K562 (cell line): Measurements from ENCODE around the gene PTPN1. TPM values are rescaled to one million over a fixed set of nuclear protein-coding genes. Genes with fewer than 3 reads are reported as not detected.
A peak's percentile ranks its signal among the peaks of the same experiment; 100 is the strongest.

Source experiments
- BRF2 ChIP-seq: IDR thresholded peaks from 3 replicates; pipeline ENCODE4 v1.6.1; 2011; ENCODE audit warnings: borderline replicate concordance, mild to moderate bottlenecking; ENCODE audit not compliant: insufficient read length, insufficient read depth
- CREB1 ChIP-seq, 2 experiments: sonication (generic) in 1 of 2; formaldehyde crosslinking in 1 of 2; IDR thresholded peaks; 2 replicates each; pipeline versions ENCODE4 v1.6.1 to v1.8.0; 2012 to 2022; ENCODE audit warnings: inconsistent platforms in 1 of 2, mild to moderate bottlenecking in 1 of 2, missing genetic modification reagents in 1 of 2, moderate library complexity in 1 of 2
- ESRRA ChIP-seq: fragments of 450-650 bp; IDR thresholded peaks from 2 replicates; pipeline ENCODE4 v1.6.1; 2014; ENCODE audit warnings: low read depth, mild to moderate bottlenecking, moderate library complexity, borderline replicate concordance
- GABPA ChIP-seq: fragments of 200-800 bp; sonication (Bioruptor generic); conservative IDR thresholded peaks from 2 replicates; pipeline ENCODE4 v1.6.1; 2016; ENCODE audit warnings: low read depth, missing genetic modification characterization, missing compliant biosample characterization
- HDAC2 ChIP-seq: fragments of 450-650 bp; IDR thresholded peaks from 2 replicates; pipeline ENCODE4 v1.6.1; 2016; ENCODE audit warnings: mild to moderate bottlenecking
- MAFF ChIP-seq: IDR thresholded peaks from 2 replicates; pipeline ENCODE4 v1.6.1; 2012; ENCODE audit warnings: low read length, improper control_type of control experiment
- MIER1 ChIP-seq: fragments of 450-650 bp; IDR thresholded peaks from 2 replicates; pipeline ENCODE4 v1.6.1; 2016; ENCODE audit warnings: antibody characterized with exemption, mild to moderate bottlenecking, low read depth
- NR3C1 ChIP-seq: sonication (generic); formaldehyde crosslinking; IDR thresholded peaks from 2 replicates; pipeline ENCODE4 v1.8.1; 2022; ENCODE audit warnings: missing genetic modification reagents
- PPARD ChIP-seq: fragments of 250-450 bp; sonication (Bioruptor Pico); IDR thresholded peaks from 2 replicates; pipeline ENCODE4 v1.8.0; 2022; ENCODE audit warnings: inconsistent platforms, mild to moderate bottlenecking, moderate library complexity
- RFX5 ChIP-seq: IDR thresholded peaks from 2 replicates; pipeline ENCODE4 v1.6.1; 2011; ENCODE audit warnings: low read depth, mild to moderate bottlenecking, improper control_type of control experiment, low read length
- ZEB2 ChIP-seq: fragments of 450-650 bp; IDR thresholded peaks from 2 replicates; pipeline ENCODE4 v1.6.1; 2016
- ZFP1 ChIP-seq: fragments of 450-650 bp; formaldehyde crosslinking; IDR thresholded peaks from 2 replicates; pipeline ENCODE4 v1.4.0; 2020; ENCODE audit warnings: mild to moderate bottlenecking, mixed read lengths
- ZNF263 ChIP-seq: sonication (generic); formaldehyde crosslinking; IDR thresholded peaks from 2 replicates; pipeline ENCODE4 v1.8.0; 2022; ENCODE audit warnings: mild to moderate bottlenecking, missing genetic modification reagents, borderline replicate concordance
- ZNF431 ChIP-seq: sonication (generic); formaldehyde crosslinking; IDR thresholded peaks from 2 replicates; pipeline ENCODE4 v1.8.0; 2022; ENCODE audit warnings: mild to moderate bottlenecking, missing genetic modification reagents
- polyA plus RNA-seq, 8 experiments: library from polyadenylated mRNA; depleted of rRNA in 4 of 8; stranded (reverse) in 5 of 8; unstranded in 3 of 8; fragments of >200 nt; fragmentation: Nextera tagmentation in 2 of 8; fragmentation: Illumina TruSeq in 1 of 8; extraction: Ambion mirVana in 2 of 8; extraction: Trizol in 1 of 8; gene quantifications; 2 replicates each; pipeline versions ENCODE4 v1.2.1 to v1.2.3, GENCODE V29; 2011 to 2014; ENCODE audit warnings: inconsistent platforms in 1 of 8, missing spikeins in 1 of 8
- total RNA-seq, 7 experiments: library from RNA; depleted of rRNA in 6 of 7; stranded (reverse); fragments of >200 nt in 6 of 7; fragmentation: Illumina TruSeq in 2 of 7; extraction: Trizol in 2 of 7; gene quantifications; 2 replicates each; pipeline versions ENCODE4 v1.2.1 to v1.2.3, GENCODE V29; 2011 to 2021; ENCODE audit warnings: low replicate concordance in 1 of 7
- TF ChIP-seq, protein P1 (sequence below): fragments of 250-450 bp; sonication (Bioruptor Pico); IDR thresholded peaks from 2 replicates; pipeline ENCODE4 v1.4.0; 2020
- TF ChIP-seq, protein P2 (sequence below): IDR thresholded peaks from 3 replicates; pipeline ENCODE4 v1.6.1; 2011; ENCODE audit warnings: borderline replicate concordance, mild to moderate bottlenecking, moderate library complexity; ENCODE audit not compliant: insufficient read length; ENCODE audit errors: extremely low read depth
- TF ChIP-seq, protein P3 (sequence below): sonication (generic); formaldehyde crosslinking; IDR thresholded peaks from 2 replicates; pipeline ENCODE4 v1.8.0; 2022; ENCODE audit warnings: mild to moderate bottlenecking, missing genetic modification reagents
- TF ChIP-seq, protein P4 (sequence below): conservative IDR thresholded peaks from 2 replicates; pipeline ENCODE4 v1.6.1; 2011; ENCODE audit warnings: low read depth, mild to moderate bottlenecking, low read length; ENCODE audit not compliant: control insufficient read depth

PTPN1 gene
- total and polyA plus RNA-seq, 9 of the 15 experiments (the other 6 are each of a cell fraction or from before 2014, with no cell fraction given) = 11.0 to 85.3 (median 54.0) TPM

- no peak for TF ChIP-seq BRF2
- peak; percentile 50; the same call in 1 of the 2 replicates for TF ChIP-seq HDAC2
- TF ChIP-seq, protein P1, sequence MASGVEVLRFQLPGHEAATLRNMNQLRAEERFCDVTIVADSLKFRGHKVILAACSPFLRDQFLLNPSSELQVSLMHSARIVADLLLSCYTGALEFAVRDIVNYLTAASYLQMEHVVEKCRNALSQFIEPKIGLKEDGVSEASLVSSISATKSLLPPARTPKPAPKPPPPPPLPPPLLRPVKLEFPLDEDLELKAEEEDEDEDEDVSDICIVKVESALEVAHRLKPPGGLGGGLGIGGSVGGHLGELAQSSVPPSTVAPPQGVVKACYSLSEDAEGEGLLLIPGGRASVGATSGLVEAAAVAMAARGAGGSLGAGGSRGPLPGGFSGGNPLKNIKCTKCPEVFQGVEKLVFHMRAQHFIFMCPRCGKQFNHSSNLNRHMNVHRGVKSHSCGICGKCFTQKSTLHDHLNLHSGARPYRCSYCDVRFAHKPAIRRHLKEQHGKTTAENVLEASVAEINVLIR = no peak
- peak; percentile 70; the same call in 1 of the 2 replicates for TF ChIP-seq ESRRA
- no peak for TF ChIP-seq ZNF431 (CRISPR knock-in tag)
- no peak for TF ChIP-seq CREB1 (IDR thresholded peaks at IDR 0.05)
- TF ChIP-seq CREB1 (CRISPR knock-in tag; IDR thresholded peaks at IDR 0.05) = 0 out of 2 replicates have a peak, but pooled peaks have one; percentile 11
- no peak for TF ChIP-seq PPARD
- TF ChIP-seq MAFF = no peak
- TF ChIP-seq NR3C1 (CRISPR knock-in tag) = no peak
- TF ChIP-seq GABPA (tag) = no peak
- TF ChIP-seq, protein P2, sequence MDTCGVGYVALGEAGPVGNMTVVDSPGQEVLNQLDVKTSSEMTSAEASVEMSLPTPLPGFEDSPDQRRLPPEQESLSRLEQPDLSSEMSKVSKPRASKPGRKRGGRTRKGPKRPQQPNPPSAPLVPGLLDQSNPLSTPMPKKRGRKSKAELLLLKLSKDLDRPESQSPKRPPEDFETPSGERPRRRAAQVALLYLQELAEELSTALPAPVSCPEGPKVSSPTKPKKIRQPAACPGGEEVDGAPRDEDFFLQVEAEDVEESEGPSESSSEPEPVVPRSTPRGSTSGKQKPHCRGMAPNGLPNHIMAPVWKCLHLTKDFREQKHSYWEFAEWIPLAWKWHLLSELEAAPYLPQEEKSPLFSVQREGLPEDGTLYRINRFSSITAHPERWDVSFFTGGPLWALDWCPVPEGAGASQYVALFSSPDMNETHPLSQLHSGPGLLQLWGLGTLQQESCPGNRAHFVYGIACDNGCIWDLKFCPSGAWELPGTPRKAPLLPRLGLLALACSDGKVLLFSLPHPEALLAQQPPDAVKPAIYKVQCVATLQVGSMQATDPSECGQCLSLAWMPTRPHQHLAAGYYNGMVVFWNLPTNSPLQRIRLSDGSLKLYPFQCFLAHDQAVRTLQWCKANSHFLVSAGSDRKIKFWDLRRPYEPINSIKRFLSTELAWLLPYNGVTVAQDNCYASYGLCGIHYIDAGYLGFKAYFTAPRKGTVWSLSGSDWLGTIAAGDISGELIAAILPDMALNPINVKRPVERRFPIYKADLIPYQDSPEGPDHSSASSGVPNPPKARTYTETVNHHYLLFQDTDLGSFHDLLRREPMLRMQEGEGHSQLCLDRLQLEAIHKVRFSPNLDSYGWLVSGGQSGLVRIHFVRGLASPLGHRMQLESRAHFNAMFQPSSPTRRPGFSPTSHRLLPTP = no peak
- TF ChIP-seq ZEB2 = peak; percentile 66; the same call in 1 of the 2 replicates
- no peak for TF ChIP-seq ZNF263
- TF ChIP-seq, protein P3, sequence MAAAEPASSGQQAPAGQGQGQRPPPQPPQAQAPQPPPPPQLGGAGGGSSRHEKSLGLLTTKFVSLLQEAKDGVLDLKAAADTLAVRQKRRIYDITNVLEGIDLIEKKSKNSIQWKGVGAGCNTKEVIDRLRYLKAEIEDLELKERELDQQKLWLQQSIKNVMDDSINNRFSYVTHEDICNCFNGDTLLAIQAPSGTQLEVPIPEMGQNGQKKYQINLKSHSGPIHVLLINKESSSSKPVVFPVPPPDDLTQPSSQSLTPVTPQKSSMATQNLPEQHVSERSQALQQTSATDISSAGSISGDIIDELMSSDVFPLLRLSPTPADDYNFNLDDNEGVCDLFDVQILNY = no peak
- no peak for TF ChIP-seq RFX5
- TF ChIP-seq ZFP1 (CRISPR knock-in tag) = no peak
- TF ChIP-seq, protein P4, sequence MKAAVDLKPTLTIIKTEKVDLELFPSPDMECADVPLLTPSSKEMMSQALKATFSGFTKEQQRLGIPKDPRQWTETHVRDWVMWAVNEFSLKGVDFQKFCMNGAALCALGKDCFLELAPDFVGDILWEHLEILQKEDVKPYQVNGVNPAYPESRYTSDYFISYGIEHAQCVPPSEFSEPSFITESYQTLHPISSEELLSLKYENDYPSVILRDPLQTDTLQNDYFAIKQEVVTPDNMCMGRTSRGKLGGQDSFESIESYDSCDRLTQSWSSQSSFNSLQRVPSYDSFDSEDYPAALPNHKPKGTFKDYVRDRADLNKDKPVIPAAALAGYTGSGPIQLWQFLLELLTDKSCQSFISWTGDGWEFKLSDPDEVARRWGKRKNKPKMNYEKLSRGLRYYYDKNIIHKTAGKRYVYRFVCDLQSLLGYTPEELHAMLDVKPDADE = no peak
- TF ChIP-seq MIER1 = no peak
Observed at GRCh38 chr20:50482396-50482981, 27.7 kb upstream of the PTPN1 start (continued).
